Esophagus muscularis mucosa (tissue), 3 donors: ENCODE data around the gene PEX14.

ENCODE experiments used
- POLR2AphosphoS5 ChIP-seq, 2 donors: sonication (generic); formaldehyde crosslinking; IDR thresholded peaks; one replicate each; pipeline ENCODE4 v1.6.1; 2017; ENCODE audit warnings: antibody characterized with exemption in 2 of 2
- TF ChIP-seq, protein P1 (sequence below), 3 experiments: fragments of 200-600 bp in 2 of 3; fragments of 450-650 bp in 1 of 3; sonication (generic) in 2 of 3; IDR thresholded peaks; one replicate each; pipeline ENCODE4 v1.5.1; 2017 to 2019; ENCODE audit warnings: antibody characterized with exemption in 3 of 3, mild to moderate bottlenecking in 2 of 3, moderate library complexity in 1 of 3

DNA sequence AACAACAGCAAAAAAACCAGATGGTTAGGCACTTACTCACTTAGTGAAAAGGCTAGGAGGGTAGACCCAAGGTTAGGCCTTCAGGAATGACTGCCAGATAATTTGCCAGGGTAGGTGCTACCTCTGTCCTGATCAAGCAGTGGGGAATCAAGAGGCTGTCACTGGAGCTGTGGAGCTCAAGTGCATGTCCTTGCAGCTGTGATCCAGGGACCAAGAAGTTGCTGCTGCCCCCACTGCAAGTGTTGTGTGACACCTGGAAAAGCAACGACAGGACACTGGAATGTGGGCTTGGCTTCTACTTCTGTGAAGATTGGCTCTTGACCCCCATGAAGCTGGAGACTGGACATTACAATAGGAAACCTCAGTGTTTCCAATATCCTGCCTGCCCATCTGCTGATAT lies 72.1 kb downstream of the PEX14 start:
- TF ChIP-seq, protein P1, sequence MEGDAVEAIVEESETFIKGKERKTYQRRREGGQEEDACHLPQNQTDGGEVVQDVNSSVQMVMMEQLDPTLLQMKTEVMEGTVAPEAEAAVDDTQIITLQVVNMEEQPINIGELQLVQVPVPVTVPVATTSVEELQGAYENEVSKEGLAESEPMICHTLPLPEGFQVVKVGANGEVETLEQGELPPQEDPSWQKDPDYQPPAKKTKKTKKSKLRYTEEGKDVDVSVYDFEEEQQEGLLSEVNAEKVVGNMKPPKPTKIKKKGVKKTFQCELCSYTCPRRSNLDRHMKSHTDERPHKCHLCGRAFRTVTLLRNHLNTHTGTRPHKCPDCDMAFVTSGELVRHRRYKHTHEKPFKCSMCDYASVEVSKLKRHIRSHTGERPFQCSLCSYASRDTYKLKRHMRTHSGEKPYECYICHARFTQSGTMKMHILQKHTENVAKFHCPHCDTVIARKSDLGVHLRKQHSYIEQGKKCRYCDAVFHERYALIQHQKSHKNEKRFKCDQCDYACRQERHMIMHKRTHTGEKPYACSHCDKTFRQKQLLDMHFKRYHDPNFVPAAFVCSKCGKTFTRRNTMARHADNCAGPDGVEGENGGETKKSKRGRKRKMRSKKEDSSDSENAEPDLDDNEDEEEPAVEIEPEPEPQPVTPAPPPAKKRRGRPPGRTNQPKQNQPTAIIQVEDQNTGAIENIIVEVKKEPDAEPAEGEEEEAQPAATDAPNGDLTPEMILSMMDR (IDR thresholded peaks at IDR 0.05) = no peak
- TF ChIP-seq POLR2AphosphoS5 (IDR thresholded peaks at IDR 0.05) = no peak
